A549 treated with RU486 at 1 μM for 4 hours (cell line): Measurements from ENCODE around the gene MMUT. TPM values are rescaled to one million over a fixed set of nuclear protein-coding genes. Genes with fewer than 3 reads are reported as not detected.

Experiments
- total RNA-seq: library from RNA; stranded (reverse); fragments of 200-300 nt; extraction: Qiagen RNA extraction; gene quantifications from 5 replicates; pipeline ENCODE4 v1.2.3, GENCODE V29; 2022; ENCODE audit warnings: low read depth

Gene MMUT
- total RNA-seq = 4.0 to 6.6 TPM (median 5.6 TPM) in 5 replicates

DNA sequence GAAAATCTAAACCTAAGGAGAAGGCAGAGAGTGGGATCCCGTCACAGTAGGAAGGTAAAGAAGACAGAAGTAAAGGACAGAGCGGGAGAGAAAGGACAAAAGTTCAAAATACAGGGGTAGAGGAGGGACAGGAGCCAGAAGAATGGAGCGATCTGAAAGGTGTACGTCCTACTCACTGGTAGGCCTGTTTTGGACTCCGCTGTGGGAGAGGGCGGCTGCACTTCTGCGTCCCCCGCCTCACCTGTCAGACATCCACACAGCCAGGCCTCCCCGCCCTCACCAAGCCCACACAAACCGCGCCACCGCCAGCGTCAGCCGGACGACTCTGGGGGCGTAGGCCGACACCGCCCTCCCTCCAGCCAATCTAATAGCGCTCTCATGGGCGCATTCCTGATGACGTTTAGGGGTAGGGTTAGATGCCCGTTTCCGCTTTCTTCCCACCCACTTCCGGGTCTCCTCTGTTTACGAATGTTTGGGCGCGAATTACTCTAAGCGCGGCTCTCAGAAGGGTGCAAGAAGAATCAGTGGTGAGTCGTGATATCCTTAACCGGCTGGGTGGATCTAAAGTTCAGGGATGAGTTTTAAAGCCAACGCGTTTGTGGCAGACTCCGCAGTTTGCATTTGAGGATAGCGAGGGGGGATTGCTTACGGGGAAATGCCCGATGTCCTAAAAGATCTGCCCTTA, at the start of gene MMUT, which contains the start of gene CENPQ:
Gene MMUT (minus strand): TSS at position 327 of the 685 bp plus-strand sequence. CDS start 3,787 bp downstream, outside the sequence.
Gene CENPQ (plus strand): TSS at position 444 of the 685 bp plus-strand sequence. CDS start 6,807 bp downstream, outside the sequence.

DNA sequence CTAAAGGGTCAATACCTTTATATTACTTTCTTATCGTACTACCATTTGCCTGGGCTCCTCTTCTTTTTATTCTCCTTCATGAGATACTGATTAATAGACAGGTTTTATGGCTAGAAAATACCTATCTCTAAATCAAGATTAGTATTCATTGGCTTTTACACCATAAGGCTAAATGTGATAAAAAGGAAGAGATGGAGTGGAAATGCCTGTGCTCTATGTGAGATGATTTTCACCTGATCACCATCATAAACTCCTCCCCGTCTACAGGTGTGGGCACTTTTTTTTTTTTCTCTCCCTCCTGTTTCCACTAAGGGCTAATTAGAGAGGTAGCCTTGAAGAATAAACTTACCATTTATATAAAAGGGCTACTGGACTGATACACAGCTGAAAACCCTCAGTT, 36.6 kb upstream of the MMUT start, which contains the start of gene GLYATL3:
Gene GLYATL3 (plus strand): TSS at position 301 of the 400 bp plus-strand sequence. CDS start 12,068 bp downstream, outside the sequence.

Other genes starting within 250 kb of the MMUT start
- gene CENPQ, start 117 bp upstream of the MMUT start, total RNA-seq = 3.4 to 8.9 TPM (median 8.2 TPM) in 5 replicates
- gene GLYATL3, start 36.7 kb upstream of the MMUT start, total RNA-seq = not detected in 5 replicates
- gene C6orf141, start 87.4 kb upstream of the MMUT start, total RNA-seq = 20.9 to 24.6 TPM (median 22.9 TPM) in 5 replicates
- 0.09 to 0.10 TPM in 2 of 5 replicates, not detected in the others for gene RHAG, start 173.6 kb upstream of the MMUT start, total RNA-seq